GM12892 (cell line): ENCODE results near the gene AUP1.

ENCODE experiments used
- POLR2A ChIP-seq: IDR thresholded peaks from 2 replicates; pipeline ENCODE4 v1.6.1; 2011; ENCODE audit warnings: low read depth, low read length, control low read depth
- POLR2AphosphoS5 ChIP-seq: IDR thresholded peaks from 2 replicates; pipeline ENCODE4 v1.6.1; 2011; ENCODE audit warnings: low read depth, low read length, control low read depth
- TAF1 ChIP-seq: IDR thresholded peaks from 2 replicates; pipeline ENCODE4 v1.6.1; 2011; ENCODE audit warnings: low read depth, mild to moderate bottlenecking, control low read depth, low read length, borderline replicate concordance

DNA sequence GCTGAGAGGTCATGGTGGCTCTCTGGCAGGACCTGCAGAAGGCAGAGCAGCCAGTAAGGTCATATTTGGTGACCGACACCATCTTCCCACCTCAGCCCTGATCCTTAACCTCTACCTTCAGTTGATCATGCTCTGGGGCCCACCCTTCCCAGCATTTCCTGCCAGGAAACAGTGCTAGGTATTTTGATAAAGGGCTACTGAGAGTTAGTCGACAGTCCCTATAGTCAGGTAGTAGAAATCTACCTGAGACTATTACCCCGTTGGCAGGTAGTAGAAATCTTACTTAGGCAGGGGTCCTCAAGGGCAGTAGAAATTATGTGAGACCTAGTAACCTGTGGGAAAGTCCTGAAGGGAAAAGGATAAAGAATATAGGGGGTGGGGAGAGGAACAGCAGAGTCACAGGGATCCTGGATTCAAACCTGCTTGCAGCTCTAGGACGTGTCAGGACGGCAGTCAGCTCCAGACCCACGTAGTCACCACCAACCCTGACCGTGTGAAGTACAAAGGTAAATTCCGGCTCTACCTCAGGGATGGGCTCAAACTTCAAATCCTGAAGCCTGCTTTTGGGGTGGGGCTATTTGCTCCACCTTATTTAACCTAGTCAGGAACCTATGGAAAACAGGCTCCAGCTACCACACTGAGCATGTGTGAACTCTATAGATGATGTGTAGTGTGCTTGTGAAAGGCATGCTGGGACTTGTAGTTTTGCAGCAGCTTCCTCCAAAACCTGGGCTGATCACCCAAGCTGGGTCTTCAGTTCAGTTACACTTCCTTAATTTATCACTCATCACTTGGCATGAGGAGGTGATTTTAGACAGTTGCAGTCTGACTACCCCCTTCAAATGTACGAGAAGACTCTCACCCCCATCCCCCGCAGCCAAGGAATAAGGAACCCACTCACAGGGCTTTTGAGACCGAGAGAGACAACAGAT is 3.5 kb downstream of the AUP1 start, which contains the start of gene DQX1:
- TF ChIP-seq POLR2A (peak; percentile 39), POLR2AphosphoS5 (0 out of 2 replicates have a peak, but pooled peaks have one; percentile 30), TAF1 (no peak)
